Activated CD4-positive, alpha-beta T cell treated with anti-CD3 and anti-CD28 coated beads for 36 hours (primary cell): Measurements from ENCODE around the gene SLC22A17. TPM values are rescaled to one million over a fixed set of nuclear protein-coding genes. Genes with fewer than 3 reads are reported as not detected.

Experiments
- ATAC-seq: fragments of 200-7000 bp; cut with Tn5 transposase; one replicate; pipeline ENCODE4 v1.10.0; 2021; ENCODE audit warnings: mild to moderate bottlenecking, moderate library complexity
- CTCF ChIA-PET: fragments of 350-600 bp; sonication (Branson Sonifier 250); formaldehyde crosslinking; loops from one replicate; lab custom pipeline; 2021; ENCODE audit warnings: antibody characterized with exemption; lab: Charles Lee
- POLR2A ChIA-PET: fragments of 350-600 bp; sonication (Branson Sonifier 250); formaldehyde crosslinking; loops from one replicate; lab custom pipeline; 2021; ENCODE audit warnings: antibody characterized with exemption, inconsistent platforms; lab: Charles Lee
- DNase-seq: peaks from one replicate; pipeline ENCODE4 v3.0.0-alpha.2; 2020
- H3K27ac Mint-ChIP-seq: one replicate; pipeline ENCODE4 v1.8.0; 2021; ENCODE audit warnings: mixed read lengths
- H3K27me3 Mint-ChIP-seq: one replicate; pipeline ENCODE4 v1.8.0; 2021; ENCODE audit warnings: mixed read lengths
- H3K36me3 Mint-ChIP-seq: one replicate; pipeline ENCODE4 v1.8.0; 2021; ENCODE audit warnings: low read depth, mixed read lengths
- H3K4me1 Mint-ChIP-seq: one replicate; pipeline ENCODE4 v1.8.0; 2021; ENCODE audit warnings: mixed read lengths
- H3K4me3 Mint-ChIP-seq: one replicate; pipeline ENCODE4 v1.8.0; 2021; ENCODE audit warnings: mild to moderate bottlenecking, moderate library complexity, mixed read lengths
- H3K9me3 Mint-ChIP-seq: one replicate; pipeline ENCODE4 v1.8.0; 2021; ENCODE audit warnings: low read depth, mixed read lengths
- intact Hi-C, 2 experiments: fragments of 100-400 bp; cut with DNase I in 1 of 2; cut with micrococcal nuclease in 1 of 2; formaldehyde crosslinking; loops; one replicate each; pipeline versions ENCODE4 v1.14.2 to v1.15.1; 2022 to 2024; cut with DNase I, micrococcal nuclease
- total RNA-seq, 2 experiments: library from RNA; stranded (reverse); gene quantifications; one replicate each; pipeline ENCODE4 v1.2.3, GENCODE V29; 2021

The SLC22A17 gene
- total RNA-seq, 2 experiments from 2014 or later = 4.7 to 5.3 TPM

DNA sequence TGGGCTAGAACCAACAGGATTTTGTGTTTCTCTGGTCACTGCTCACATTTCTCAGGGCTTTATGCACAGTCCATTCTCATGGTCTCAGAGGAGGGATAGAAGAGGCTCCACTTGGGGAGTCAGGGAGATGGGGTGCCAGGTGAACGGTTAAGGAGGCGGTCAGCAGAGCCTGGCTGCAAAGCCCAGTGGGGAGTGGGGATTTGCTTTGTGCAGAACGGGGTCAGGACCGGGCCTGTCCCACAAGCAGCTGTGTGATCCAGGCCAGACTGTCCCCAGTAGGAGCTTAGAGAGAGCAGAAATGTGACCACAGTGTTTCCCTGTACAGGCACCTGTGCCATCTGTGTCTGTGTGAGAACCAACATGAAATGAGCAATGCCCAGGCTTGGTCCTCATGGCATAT is 28.3 kb upstream of the SLC22A17 start:
- CTCF ChIA-PET = interaction anchor here (0.7 to 3.0 kb wide), 20 partner anchors 10 to 260 kb away, joined by 3 to 24 read pairs (median 4); partner anchors contain the start of gene SLC22A17
- intact Hi-C loops = loop anchor here (1.0 to 2.0 kb wide), 4 partner anchors 53 to 261 kb away; no protein-coding TSS in a partner anchor

GRCh38 chr14:23380197-23380914 is 27.7 kb upstream of the SLC22A17 start:
- no peak overlapping the region for H3K27ac Mint-ChIP-seq

More for the DNA sequence above, 28.3 kb upstream of the SLC22A17 start:
- ATAC-seq (no peak), DNase-seq (no peak)
- no peaks in the 10 kb centered on the region for H3K4me1 Mint-ChIP-seq
- no peaks in the 10 kb centered on the region for H3K9me3 Mint-ChIP-seq
- H3K36me3 Mint-ChIP-seq = no peaks in the 10 kb centered on the region
- POLR2A ChIA-PET = no interaction called here
- H3K4me3 Mint-ChIP-seq = no peak overlapping the region
- H3K27me3 Mint-ChIP-seq = peaks cover 2% of the 10 kb centered on the region
- H3K27ac Mint-ChIP-seq = no peak overlapping the region

GRCh38 chr14:23379366-23380196 is 26.9 kb upstream of the SLC22A17 start:
- Mint-ChIP-seq H3K36me3 (no peaks in the 10 kb centered on the region), H3K4me1 (no peaks in the 10 kb centered on the region), H3K27ac (no peak overlapping the region), H3K4me3 (no peak overlapping the region), H3K27me3 (peaks cover 2% of the 10 kb centered on the region), H3K9me3 (no peaks in the 10 kb centered on the region)
- ChIA-PET CTCF (interaction anchor here (0.5 to 3.0 kb wide), 42 partner anchors 9 to 259 kb away, joined by 3 to 24 read pairs (median 4); partner anchors contain the start of gene SLC22A17), POLR2A (no interaction called here)
- intact Hi-C loops = loop anchor here (1.0 to 2.0 kb wide), 4 partner anchors 51 to 259 kb away; no protein-coding TSS in a partner anchor
- DNase-seq (peak; percentile 78), ATAC-seq (peak; percentile 92)

More at GRCh38 chr14:23380197-23380914, 27.7 kb upstream of the SLC22A17 start:
- no peaks in the 10 kb centered on the region for H3K36me3 Mint-ChIP-seq
- POLR2A ChIA-PET = no interaction called here
- no peak for ATAC-seq
- intact Hi-C loops = loop anchor here (1.0 to 2.0 kb wide), 4 partner anchors 52 to 260 kb away; no protein-coding TSS in a partner anchor
- H3K4me1 Mint-ChIP-seq = no peaks in the 10 kb centered on the region
- DNase-seq = no peak
- H3K9me3 Mint-ChIP-seq = no peaks in the 10 kb centered on the region
- H3K4me3 Mint-ChIP-seq = no peak overlapping the region
- CTCF ChIA-PET = interaction anchor here (0.5 to 3.0 kb wide), 42 partner anchors 9 to 260 kb away, joined by 3 to 24 read pairs (median 4); partner anchors contain the start of gene SLC22A17
- peaks cover 2% of the 10 kb centered on the region for H3K27me3 Mint-ChIP-seq

- DNase-seq (peak; percentile 0), ATAC-seq (no peak)
- no peaks in the 10 kb centered on the region for H3K9me3 Mint-ChIP-seq
- H3K36me3 Mint-ChIP-seq = no peaks in the 10 kb centered on the region
- no peak overlapping the region for H3K27ac Mint-ChIP-seq
- peaks cover 2% of the 10 kb centered on the region for H3K27me3 Mint-ChIP-seq
- no peak overlapping the region for H3K4me3 Mint-ChIP-seq
- ChIA-PET CTCF (interaction anchor here (0.6 to 3.0 kb wide), 10 partner anchors 12 to 258 kb away, joined by 3 to 23 read pairs (median 3); no protein-coding TSS in a partner anchor), POLR2A (no interaction called here)
- H3K4me1 Mint-ChIP-seq = no peaks in the 10 kb centered on the region
- intact Hi-C loops = no loop called here
Observed at GRCh38 chr14:23378612-23379220, 26.0 kb upstream of the SLC22A17 start.

GRCh38 chr14:23377573-23378563 is 25.2 kb upstream of the SLC22A17 start:
- Mint-ChIP-seq H3K36me3 (no peaks in the 10 kb centered on the region), H3K4me1 (no peaks in the 10 kb centered on the region), H3K4me3 (no peak overlapping the region), H3K9me3 (no peaks in the 10 kb centered on the region), H3K27me3 (peaks cover 2% of the 10 kb centered on the region), H3K27ac (no peak overlapping the region)
- DNase-seq (peak; percentile 2), ATAC-seq (no peak)
- ChIA-PET POLR2A (no interaction called here), CTCF (interaction anchor here (0.6 to 3.0 kb wide), 8 partner anchors 11 to 257 kb away, joined by 3 to 23 read pairs (median 3); no protein-coding TSS in a partner anchor)
- intact Hi-C loops = no loop called here

- H3K4me1 Mint-ChIP-seq = no peaks in the 10 kb centered on the region
- POLR2A ChIA-PET = no interaction called here
- no peaks in the 10 kb centered on the region for H3K27me3 Mint-ChIP-seq
- H3K9me3 Mint-ChIP-seq = no peaks in the 10 kb centered on the region
- CTCF ChIA-PET = interaction anchor here (0.6 to 1.8 kb wide), 4 partner anchors 38 to 202 kb away, joined by 3 to 5 read pairs (median 3); no protein-coding TSS in a partner anchor
- H3K36me3 Mint-ChIP-seq = no peaks in the 10 kb centered on the region
- intact Hi-C loops = no loop called here
- no peak for ATAC-seq
- DNase-seq = peak; percentile 1
- H3K4me3 Mint-ChIP-seq = no peak overlapping the region
- H3K27ac Mint-ChIP-seq = no peak overlapping the region
Observed at GRCh38 chr14:23377198-23377550, 24.5 kb upstream of the SLC22A17 start.

GRCh38 chr14:23376482-23377197 is 24.0 kb upstream of the SLC22A17 start, which contains the start of gene CMTM5:
Gene CMTM5 (plus strand): TSS chr14:23377046. CDS start chr14:23377252, 206 bp downstream.
- Mint-ChIP-seq H3K27ac (no peak within 1 kb of the TSS), H3K4me3 (no peak within 1 kb of the TSS), H3K27me3 (no peaks in the 10 kb centered on the region), H3K9me3 (no peaks in the 10 kb centered on the region), H3K4me1 (no peaks in the 10 kb centered on the region), H3K36me3 (no peaks in the 10 kb centered on the region)
- peak; percentile 1 for DNase-seq
- no peak for ATAC-seq
- intact Hi-C loops = no loop called here
- CTCF ChIA-PET = interaction anchor here (0.6 to 1.8 kb wide), 7 partner anchors 9 to 255 kb away, joined by 3 to 5 read pairs (median 3); no protein-coding TSS in a partner anchor
- POLR2A ChIA-PET = no interaction called here

DNA sequence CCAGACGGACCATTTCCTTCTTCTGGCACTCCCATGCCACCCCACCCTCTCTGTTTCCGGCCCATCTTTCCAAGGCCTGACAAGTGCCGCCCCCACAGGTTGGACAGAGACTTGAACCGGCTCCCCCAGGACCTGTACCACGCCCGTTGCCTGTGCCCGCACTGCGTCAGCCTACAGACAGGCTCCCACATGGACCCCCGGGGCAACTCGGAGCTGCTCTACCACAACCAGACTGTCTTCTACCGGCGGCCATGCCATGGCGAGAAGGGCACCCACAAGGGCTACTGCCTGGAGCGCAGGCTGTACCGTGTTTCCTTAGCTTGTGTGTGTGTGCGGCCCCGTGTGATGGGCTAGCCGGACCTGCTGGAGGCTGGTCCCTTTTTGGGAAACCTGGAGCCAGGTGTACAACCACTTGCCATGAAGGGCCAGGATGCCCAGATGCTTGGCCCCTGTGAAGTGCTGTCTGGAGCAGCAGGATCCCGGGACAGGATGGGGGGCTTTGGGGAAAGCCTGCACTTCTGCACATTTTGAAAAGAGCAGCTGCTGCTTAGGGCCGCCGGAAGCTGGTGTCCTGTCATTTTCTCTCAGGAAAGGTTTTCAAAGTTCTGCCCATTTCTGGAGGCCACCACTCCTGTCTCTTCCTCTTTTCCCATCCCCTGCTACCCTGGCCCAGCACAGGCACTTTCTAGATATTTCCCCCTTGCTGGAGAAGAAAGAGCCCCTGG is 23.0 kb upstream of the SLC22A17 start:
- intact Hi-C loops = no loop called here
- ChIA-PET CTCF (interaction anchor here (0.6 to 1.8 kb wide), 4 partner anchors 8 to 254 kb away, joined by 3 to 5 read pairs (median 4); no protein-coding TSS in a partner anchor), POLR2A (no interaction called here)
- no peaks in the 10 kb centered on the region for H3K4me1 Mint-ChIP-seq
- no peaks in the 10 kb centered on the region for H3K9me3 Mint-ChIP-seq
- DNase-seq (peak; percentile 3), ATAC-seq (no peak)
- H3K27me3 Mint-ChIP-seq = no peaks in the 10 kb centered on the region
- no peak overlapping the region for H3K4me3 Mint-ChIP-seq
- H3K27ac Mint-ChIP-seq = no peak overlapping the region
- no peaks in the 10 kb centered on the region for H3K36me3 Mint-ChIP-seq

DNA sequence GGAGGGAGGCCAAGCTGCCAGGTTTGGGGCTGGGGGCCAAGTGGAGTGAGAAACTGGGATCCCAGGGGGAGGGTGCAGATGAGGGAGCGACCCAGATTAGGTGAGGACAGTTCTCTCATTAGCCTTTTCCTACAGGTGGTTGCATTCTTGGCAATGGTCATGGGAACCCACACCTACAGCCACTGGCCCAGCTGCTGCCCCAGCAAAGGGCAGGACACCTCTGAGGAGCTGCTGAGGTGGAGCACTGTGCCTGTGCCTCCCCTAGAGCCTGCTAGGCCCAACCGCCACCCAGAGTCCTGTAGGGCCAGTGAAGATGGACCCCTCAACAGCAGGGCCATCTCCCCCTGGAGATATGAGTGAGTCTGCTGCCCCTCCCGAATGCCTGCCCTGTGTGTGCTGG is 20.4 kb upstream of the SLC22A17 start:
- ChIA-PET POLR2A (no interaction called here), CTCF (interaction anchor here (1.6 kb wide), 1 partner anchor 37 kb away, joined by 4 read pairs; no protein-coding TSS in a partner anchor)
- intact Hi-C loops = no loop called here
- DNase-seq (no peak), ATAC-seq (no peak)
- no peaks in the 10 kb centered on the region for H3K9me3 Mint-ChIP-seq
- no peak overlapping the region for H3K27ac Mint-ChIP-seq
- H3K4me3 Mint-ChIP-seq = no peak overlapping the region
- H3K27me3 Mint-ChIP-seq = no peaks in the 10 kb centered on the region
- no peaks in the 10 kb centered on the region for H3K4me1 Mint-ChIP-seq
- H3K36me3 Mint-ChIP-seq = no peaks in the 10 kb centered on the region
